ENCODE data around the gene SLC22A16. TPM values are rescaled to one million over a fixed set of nuclear protein-coding genes. Genes with fewer than 3 reads are reported as not detected.

Gene SLC22A16
- polyA plus RNA-seq, 4 donors: 0.15 to 0.16 TPM; not detected in 2

DNA sequence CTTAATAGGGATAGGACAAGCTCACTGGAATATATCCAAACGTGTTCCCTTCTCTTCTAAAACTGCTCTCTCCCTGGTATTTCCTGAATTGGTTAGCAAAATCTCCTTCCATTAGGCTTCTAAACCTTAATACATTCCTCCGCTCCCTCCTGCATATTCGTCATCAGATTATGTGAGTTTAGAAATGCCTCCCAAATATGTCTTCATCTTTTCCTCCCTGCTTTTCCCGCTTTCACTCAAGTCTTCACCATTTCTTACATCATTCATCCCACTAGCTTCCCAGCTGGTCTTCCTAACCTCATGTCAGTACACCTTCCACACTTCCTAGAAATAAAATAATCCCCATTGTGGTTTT, 26.9 kb downstream of the SLC22A16 start:
- WGBS, 3 donors: 79 to 84% (median 82%) methylated on average over 4 of the region's 4 CpGs
- FAIRE-seq (no peak), DNase-seq (no peak)
- no peak overlapping the region for H3K27ac ChIP-seq (ENCODE audit: low read depth in 1 of 3, low read length in 2 of 3)
- H3K36me3 ChIP-seq (ENCODE audit: control insufficient read depth in 3 of 3, insufficient read depth in 2 of 3, low read depth in 1 of 3, low read length in 3 of 3): no peaks in the 10 kb centered on the region
- no peak overlapping the region for H3K4me3 ChIP-seq (ENCODE audit: low read depth in 1 of 3, low read length in 3 of 3)
- H3K9me3 ChIP-seq (ENCODE audit: control insufficient read depth in 2 of 2, insufficient read depth in 1 of 2, low read depth in 1 of 2, low read length in 1 of 2): no peaks in the 10 kb centered on the region
- H3K27me3 ChIP-seq (ENCODE audit: control insufficient read depth in 3 of 3, insufficient read depth in 3 of 3, low read length in 3 of 3): no peaks in the 10 kb centered on the region
- H3K4me1 ChIP-seq (ENCODE audit: control insufficient read depth in 3 of 3, insufficient read depth in 2 of 3, low read depth in 1 of 3, low read length in 2 of 3): no peaks in the 10 kb centered on the region

DNA sequence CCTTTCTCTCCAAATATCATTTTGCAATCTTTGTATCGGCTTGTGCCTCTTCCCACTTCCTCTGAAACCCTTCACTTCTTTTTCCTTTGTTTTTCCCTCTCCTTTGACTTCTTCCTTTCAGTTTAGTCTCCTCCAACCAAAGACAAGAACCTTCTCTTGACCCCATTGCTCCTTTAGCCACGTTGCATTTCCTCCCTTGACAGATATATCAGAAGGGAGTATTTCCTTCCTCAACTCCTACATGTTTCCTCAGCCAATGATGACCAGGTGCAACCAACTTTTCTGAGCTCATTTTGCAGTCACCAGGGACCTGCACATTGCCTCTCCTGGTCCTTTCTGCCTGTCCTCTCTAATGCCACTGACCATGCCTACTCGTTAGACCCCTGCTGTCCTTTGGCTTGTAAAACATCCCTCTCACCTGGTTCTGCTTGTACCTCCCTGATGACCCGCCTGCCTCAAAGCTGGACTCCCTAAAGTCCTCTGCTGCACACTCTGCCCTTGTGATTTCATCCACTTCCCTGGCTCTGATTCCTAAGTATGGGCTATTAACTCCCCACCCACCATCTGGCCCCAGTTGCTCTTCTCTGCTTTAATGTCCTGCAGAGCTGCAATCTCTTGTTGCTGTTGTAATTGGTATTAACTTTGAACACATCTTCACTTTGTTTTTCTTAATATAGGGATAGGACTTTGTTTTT, 27.4 kb downstream of the SLC22A16 start:
- 49 to 55% (median 54%) methylated on average over 4 of the region's 4 CpGs for WGBS, 3 donors
- FAIRE-seq (no peak), DNase-seq (no peak)
- no peaks in the 10 kb centered on the region for H3K27me3 ChIP-seq (ENCODE audit: control insufficient read depth in 3 of 3, insufficient read depth in 3 of 3, low read length in 3 of 3)
- no peaks in the 10 kb centered on the region for H3K36me3 ChIP-seq (ENCODE audit: control insufficient read depth in 3 of 3, insufficient read depth in 2 of 3, low read depth in 1 of 3, low read length in 3 of 3)
- H3K9me3 ChIP-seq (ENCODE audit: control insufficient read depth in 2 of 2, insufficient read depth in 1 of 2, low read depth in 1 of 2, low read length in 1 of 2): no peaks in the 10 kb centered on the region
- no peaks in the 10 kb centered on the region for H3K4me1 ChIP-seq (ENCODE audit: control insufficient read depth in 3 of 3, insufficient read depth in 2 of 3, low read depth in 1 of 3, low read length in 2 of 3)
- H3K4me3 ChIP-seq (ENCODE audit: low read depth in 1 of 3, low read length in 3 of 3): no peak overlapping the region
- no peak overlapping the region for H3K27ac ChIP-seq (ENCODE audit: low read depth in 1 of 3, low read length in 2 of 3)

DNA sequence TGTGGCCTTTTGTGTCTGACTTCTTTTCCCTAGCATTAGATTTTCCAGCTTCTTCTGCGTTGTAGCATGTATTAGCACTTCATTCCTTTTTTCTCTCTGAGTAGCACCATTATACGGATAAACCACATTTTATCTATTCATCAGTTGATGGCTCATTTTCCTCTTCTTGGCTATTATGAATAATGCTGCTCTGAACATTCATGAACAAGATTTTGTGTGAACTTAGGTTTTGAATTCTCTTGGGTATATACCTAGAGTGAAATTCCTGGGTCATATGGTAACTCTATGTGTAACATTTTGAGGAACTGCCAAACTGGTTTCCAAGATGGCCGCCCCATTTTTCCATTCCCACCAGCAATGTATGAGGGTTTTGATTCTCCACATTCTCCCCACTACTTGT, 28.7 kb downstream of the SLC22A16 start:
- Histone ChIP-seq H3K9me3 (ENCODE audit: control insufficient read depth in 2 of 2, insufficient read depth in 1 of 2, low read depth in 1 of 2, low read length in 1 of 2) (no peaks in the 10 kb centered on the region), H3K27ac (ENCODE audit: low read depth in 1 of 3, low read length in 2 of 3) (no peak overlapping the region), H3K4me1 (ENCODE audit: control insufficient read depth in 3 of 3, insufficient read depth in 2 of 3, low read depth in 1 of 3, low read length in 2 of 3) (no peaks in the 10 kb centered on the region), H3K4me3 (ENCODE audit: low read depth in 1 of 3, low read length in 3 of 3) (no peak overlapping the region), H3K27me3 (ENCODE audit: control insufficient read depth in 3 of 3, insufficient read depth in 3 of 3, low read length in 3 of 3) (no peaks in the 10 kb centered on the region), H3K36me3 (ENCODE audit: control insufficient read depth in 3 of 3, insufficient read depth in 2 of 3, low read depth in 1 of 3, low read length in 3 of 3) (no peaks in the 10 kb centered on the region)
- DNase-seq (no peak), FAIRE-seq (no peak)
- 90 to 98% (median 91%) methylated on average over 3 of the region's 3 CpGs for WGBS, 3 donors

DNA sequence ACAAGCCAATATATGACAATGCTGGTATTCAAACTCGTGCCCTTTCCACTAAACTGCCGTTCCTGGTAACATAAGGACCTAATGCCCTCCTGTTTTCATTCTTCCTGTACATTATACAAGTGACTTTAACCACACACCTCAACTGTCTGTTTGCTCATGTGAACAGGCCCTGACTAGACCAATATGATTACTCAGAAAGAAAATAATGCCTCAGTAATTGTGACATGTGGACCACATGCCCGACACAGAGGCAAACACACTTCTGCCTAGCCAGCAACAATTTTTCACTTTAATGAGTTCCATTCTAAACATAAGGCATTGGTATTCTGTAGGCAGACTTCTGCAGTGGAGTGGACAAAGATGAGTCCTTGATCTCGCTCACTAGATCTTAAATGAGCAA, 30.0 kb downstream of the SLC22A16 start:
- Histone ChIP-seq H3K4me1 (ENCODE audit: control insufficient read depth in 3 of 3, insufficient read depth in 2 of 3, low read depth in 1 of 3, low read length in 2 of 3) (no peaks in the 10 kb centered on the region), H3K4me3 (ENCODE audit: low read depth in 1 of 3, low read length in 3 of 3) (no peak overlapping the region), H3K36me3 (ENCODE audit: control insufficient read depth in 3 of 3, insufficient read depth in 2 of 3, low read depth in 1 of 3, low read length in 3 of 3) (no peaks in the 10 kb centered on the region), H3K9me3 (ENCODE audit: control insufficient read depth in 2 of 2, insufficient read depth in 1 of 2, low read depth in 1 of 2, low read length in 1 of 2) (no peaks in the 10 kb centered on the region), H3K27ac (ENCODE audit: low read depth in 1 of 3, low read length in 2 of 3) (no peak overlapping the region), H3K27me3 (ENCODE audit: control insufficient read depth in 3 of 3, insufficient read depth in 3 of 3, low read length in 3 of 3) (no peaks in the 10 kb centered on the region)
- 69 to 77% (median 70%) methylated on average over 4 of the region's 4 CpGs for WGBS, 3 donors
- DNase-seq (no peak), FAIRE-seq (no peak)

DNA sequence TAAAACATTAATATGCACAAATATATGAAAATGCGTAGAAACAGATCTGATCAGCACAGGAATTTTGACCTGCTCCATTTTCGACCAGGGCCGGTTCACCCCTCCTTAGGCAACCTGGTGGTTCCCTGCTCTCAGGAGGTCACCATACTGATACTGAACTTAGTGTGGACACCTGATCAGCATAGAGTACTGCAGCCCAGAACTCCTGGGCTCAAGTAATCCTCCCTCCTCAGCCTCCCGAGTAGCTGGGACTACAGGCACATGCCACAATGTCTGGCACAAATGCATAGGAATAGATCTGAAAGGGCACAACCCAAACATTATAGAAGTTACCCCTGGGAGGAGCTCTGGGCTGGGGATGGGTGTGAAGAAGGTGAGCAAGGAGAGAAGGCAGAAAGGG, 36.4 kb downstream of the SLC22A16 start:
- DNase-seq: no peak
- 83 to 93% (median 87%) methylated on average over 4 of the region's 4 CpGs for WGBS, 3 donors

DNA sequence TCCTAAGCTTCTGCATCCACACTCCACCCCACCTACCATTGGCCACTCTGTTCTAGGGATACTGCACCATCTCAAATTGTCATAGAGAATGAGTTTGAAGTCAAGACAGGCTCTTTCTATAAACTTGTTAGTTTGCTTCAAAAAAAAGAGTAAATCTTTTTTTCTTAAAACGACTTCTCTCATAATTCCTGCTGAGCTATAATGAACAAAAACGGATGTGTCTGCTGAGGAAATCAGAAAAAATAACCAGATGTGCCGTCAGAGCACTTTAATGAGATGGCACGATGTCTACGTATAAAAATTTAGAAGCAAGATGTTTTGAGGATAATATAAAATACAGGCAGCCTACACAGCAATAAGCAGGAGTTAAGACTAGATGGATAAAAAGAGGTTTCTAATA, 37.1 kb downstream of the SLC22A16 start:
- Histone ChIP-seq H3K9me3 (ENCODE audit: control insufficient read depth in 2 of 2, insufficient read depth in 1 of 2, low read depth in 1 of 2, low read length in 1 of 2) (peaks cover 0 to 5% of the 10 kb centered on the region in 2 donors), H3K4me1 (ENCODE audit: control insufficient read depth in 3 of 3, insufficient read depth in 2 of 3, low read depth in 1 of 3, low read length in 2 of 3) (no peaks in the 10 kb centered on the region), H3K27ac (ENCODE audit: low read depth in 1 of 3, low read length in 2 of 3) (no peak overlapping the region), H3K27me3 (ENCODE audit: control insufficient read depth in 3 of 3, insufficient read depth in 3 of 3, low read length in 3 of 3) (no peaks in the 10 kb centered on the region), H3K4me3 (ENCODE audit: low read depth in 1 of 3, low read length in 3 of 3) (no peak overlapping the region), H3K36me3 (ENCODE audit: control insufficient read depth in 3 of 3, insufficient read depth in 2 of 3, low read depth in 1 of 3, low read length in 3 of 3) (no peaks in the 10 kb centered on the region)
- no peak for DNase-seq
- WGBS, 3 donors: 62 to 68% (median 67%) methylated on average over 5 of the region's 5 CpGs
- no peak for FAIRE-seq

More for the DNA sequence above, 36.4 kb downstream of the SLC22A16 start:
- H3K9me3 ChIP-seq (ENCODE audit: control insufficient read depth in 2 of 2, insufficient read depth in 1 of 2, low read depth in 1 of 2, low read length in 1 of 2): peaks cover 0 to 4% of the 10 kb centered on the region in 2 donors
- H3K36me3 ChIP-seq (ENCODE audit: control insufficient read depth in 3 of 3, insufficient read depth in 2 of 3, low read depth in 1 of 3, low read length in 3 of 3): no peaks in the 10 kb centered on the region
- no peaks in the 10 kb centered on the region for H3K4me1 ChIP-seq (ENCODE audit: control insufficient read depth in 3 of 3, insufficient read depth in 2 of 3, low read depth in 1 of 3, low read length in 2 of 3)
- no peak for FAIRE-seq
- no peak overlapping the region for H3K4me3 ChIP-seq (ENCODE audit: low read depth in 1 of 3, low read length in 3 of 3)
- no peaks in the 10 kb centered on the region for H3K27me3 ChIP-seq (ENCODE audit: control insufficient read depth in 3 of 3, insufficient read depth in 3 of 3, low read length in 3 of 3)
- no peak overlapping the region for H3K27ac ChIP-seq (ENCODE audit: low read depth in 1 of 3, low read length in 2 of 3)

DNA sequence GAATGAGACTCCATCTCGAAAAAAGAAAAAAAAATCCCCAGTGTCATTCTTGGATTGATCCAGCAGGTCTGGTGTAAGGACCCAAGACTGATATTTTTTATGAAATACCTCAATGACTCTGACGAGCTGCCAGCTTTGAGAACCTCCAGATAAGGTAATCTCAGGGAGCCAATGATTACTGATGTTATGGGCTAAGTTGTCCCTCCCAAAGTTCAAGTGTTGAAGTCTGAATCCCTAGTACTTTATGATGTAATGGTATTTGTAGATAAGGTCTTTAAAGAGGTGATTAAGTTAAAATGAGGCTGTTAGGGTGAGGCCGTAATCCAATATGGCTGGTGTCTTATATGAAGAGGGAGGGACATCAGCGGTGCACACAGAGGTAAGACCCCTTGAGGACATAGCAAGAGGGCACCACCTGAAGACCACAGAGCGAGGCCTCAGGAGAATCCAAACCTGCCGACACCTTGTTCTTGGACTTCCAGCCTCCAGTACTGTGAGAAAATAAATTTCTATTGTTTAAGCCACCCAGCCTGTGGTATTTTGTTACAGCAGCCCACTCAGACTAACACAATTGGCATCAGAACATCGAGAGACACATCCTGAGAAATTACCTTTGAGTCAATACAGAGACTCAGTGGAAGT, 41.3 kb downstream of the SLC22A16 start:
- no peaks in the 10 kb centered on the region for H3K27me3 ChIP-seq (ENCODE audit: control insufficient read depth in 3 of 3, insufficient read depth in 3 of 3, low read length in 3 of 3)
- H3K4me3 ChIP-seq (ENCODE audit: low read depth in 1 of 3, low read length in 3 of 3): no peak overlapping the region
- H3K9me3 ChIP-seq (ENCODE audit: control insufficient read depth in 2 of 2, insufficient read depth in 1 of 2, low read depth in 1 of 2, low read length in 1 of 2): peaks cover 0 to 5% of the 10 kb centered on the region in 2 donors
- no peaks in the 10 kb centered on the region for H3K36me3 ChIP-seq (ENCODE audit: control insufficient read depth in 3 of 3, insufficient read depth in 2 of 3, low read depth in 1 of 3, low read length in 3 of 3)
- H3K27ac ChIP-seq (ENCODE audit: low read depth in 1 of 3, low read length in 2 of 3): no peak overlapping the region
- FAIRE-seq: no peak
- WGBS, 3 donors: 55 to 76% (median 59%) methylated on average over 7 of the region's 7 CpGs
- DNase-seq: peak; percentile 52 to 80
- H3K4me1 ChIP-seq (ENCODE audit: control insufficient read depth in 3 of 3, insufficient read depth in 2 of 3, low read depth in 1 of 3, low read length in 2 of 3): peaks cover 0 to 5% (median 0%) of the 10 kb centered on the region in 3 donors

DNA sequence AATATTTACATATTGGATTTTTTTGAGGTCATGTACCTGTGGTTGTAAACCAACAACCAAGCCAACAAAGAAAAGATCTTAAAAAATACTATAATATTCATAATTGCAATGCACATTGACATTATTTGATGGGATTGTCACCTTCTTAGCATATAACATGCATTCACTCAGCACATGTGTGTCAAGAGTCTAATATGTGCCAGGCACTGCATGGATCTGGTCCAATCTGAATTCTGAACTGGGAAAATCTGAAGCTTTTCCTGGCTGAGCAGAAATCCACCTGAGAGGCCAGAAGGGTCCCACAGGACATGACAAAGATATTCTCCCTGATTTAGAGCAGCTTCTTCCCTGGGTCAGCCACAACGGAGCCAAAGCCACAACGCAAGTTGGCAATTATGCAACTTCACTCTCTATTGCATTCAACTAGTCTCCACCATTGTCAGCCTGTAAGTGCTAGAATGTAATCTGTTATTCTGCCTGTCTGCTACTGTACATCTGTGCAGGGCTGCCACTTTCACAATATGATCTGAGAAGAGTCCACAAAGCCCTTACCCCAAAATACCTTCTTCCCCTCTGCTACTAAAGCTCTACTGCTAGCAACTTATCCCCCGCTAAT, 44.0 kb downstream of the SLC22A16 start:
- peaks cover 0 to 5% of the 10 kb centered on the region in 2 donors for H3K9me3 ChIP-seq (ENCODE audit: control insufficient read depth in 2 of 2, insufficient read depth in 1 of 2, low read depth in 1 of 2, low read length in 1 of 2)
- DNase-seq: no peak
- peaks cover 0 to 7% (median 0%) of the 10 kb centered on the region in 3 donors for H3K4me1 ChIP-seq (ENCODE audit: control insufficient read depth in 3 of 3, insufficient read depth in 2 of 3, low read depth in 1 of 3, low read length in 2 of 3)
- H3K27me3 ChIP-seq (ENCODE audit: control insufficient read depth in 3 of 3, insufficient read depth in 3 of 3, low read length in 3 of 3): no peaks in the 10 kb centered on the region
- H3K4me3 ChIP-seq (ENCODE audit: low read depth in 1 of 3, low read length in 3 of 3): no peak overlapping the region
- no peaks in the 10 kb centered on the region for H3K36me3 ChIP-seq (ENCODE audit: control insufficient read depth in 3 of 3, insufficient read depth in 2 of 3, low read depth in 1 of 3, low read length in 3 of 3)
- H3K27ac ChIP-seq (ENCODE audit: low read depth in 1 of 3, low read length in 2 of 3): no peak overlapping the region
- FAIRE-seq: no peak
- WGBS, 3 donors: 78 to 94% (median 90%) methylated on average over 3 of the region's 3 CpGs
